TTC549 (cell line): ENCODE measurements around the gene PRKCE.

Experiments
- FAIRE-seq: peaks from 2 replicates; lab custom pipeline; 2012; peaks lifted over from hg19 to GRCh38; lab: Jason Lieb, UNC

PRKCE gene

DNA sequence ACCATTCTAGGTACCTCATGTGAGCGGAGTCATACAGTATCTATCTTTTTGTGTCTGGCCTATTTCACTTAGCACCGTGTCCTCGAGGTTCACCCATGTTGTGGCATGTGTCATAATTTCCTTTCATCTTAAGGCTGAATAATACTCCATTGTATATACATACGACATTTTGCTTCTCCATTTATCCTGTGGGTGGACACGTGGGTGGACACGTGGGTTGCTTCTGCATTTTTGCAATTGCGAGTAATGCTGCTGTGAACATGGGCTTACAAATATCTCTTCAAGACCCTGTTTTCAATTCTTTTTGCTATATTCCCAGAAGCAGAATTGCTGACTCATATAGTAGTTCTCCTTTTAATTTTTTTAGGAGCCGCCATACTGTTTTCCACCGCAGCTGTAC lies 402.1 kb downstream of the PRKCE start:
- no peak for FAIRE-seq

DNA sequence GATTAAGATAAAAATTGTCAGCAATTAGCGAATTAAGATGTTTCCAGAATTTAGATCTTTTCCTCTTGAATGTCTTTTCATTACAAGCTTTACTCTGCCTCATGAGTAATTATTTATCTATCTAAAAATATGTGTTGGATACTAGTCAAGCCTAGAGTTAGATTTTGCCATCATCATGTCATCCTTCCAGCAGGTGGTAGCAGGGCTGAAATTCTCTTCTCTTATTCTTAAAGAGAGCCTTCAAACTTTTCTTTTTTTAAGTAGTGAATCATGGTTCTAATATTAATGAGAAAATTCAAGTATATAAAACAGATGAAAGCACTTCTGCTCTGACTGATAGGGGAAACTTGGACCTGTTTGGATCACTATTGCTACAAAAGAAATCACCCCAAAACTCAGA lies 405.1 kb downstream of the PRKCE start:
- FAIRE-seq = no peak

DNA sequence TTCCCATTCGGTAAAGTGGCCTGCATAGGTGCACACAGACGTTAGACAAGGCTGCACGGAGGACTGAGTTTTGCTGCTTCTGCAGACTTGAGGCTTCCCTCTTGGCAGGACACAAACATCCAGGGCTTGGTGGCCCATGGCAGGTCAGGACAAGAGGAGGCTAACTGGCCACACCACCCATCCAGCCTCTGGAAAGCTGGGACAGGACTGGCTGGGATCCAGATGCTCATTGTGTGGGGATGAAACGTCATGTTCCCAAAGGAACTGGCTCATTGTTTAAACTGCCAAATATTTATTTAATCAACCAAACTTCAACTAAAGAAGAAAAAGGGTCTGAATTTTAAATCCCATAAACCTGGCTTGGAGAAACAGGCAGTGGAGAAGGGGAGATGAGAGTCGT lies 406.7 kb downstream of the PRKCE start:
- no peak for FAIRE-seq

DNA sequence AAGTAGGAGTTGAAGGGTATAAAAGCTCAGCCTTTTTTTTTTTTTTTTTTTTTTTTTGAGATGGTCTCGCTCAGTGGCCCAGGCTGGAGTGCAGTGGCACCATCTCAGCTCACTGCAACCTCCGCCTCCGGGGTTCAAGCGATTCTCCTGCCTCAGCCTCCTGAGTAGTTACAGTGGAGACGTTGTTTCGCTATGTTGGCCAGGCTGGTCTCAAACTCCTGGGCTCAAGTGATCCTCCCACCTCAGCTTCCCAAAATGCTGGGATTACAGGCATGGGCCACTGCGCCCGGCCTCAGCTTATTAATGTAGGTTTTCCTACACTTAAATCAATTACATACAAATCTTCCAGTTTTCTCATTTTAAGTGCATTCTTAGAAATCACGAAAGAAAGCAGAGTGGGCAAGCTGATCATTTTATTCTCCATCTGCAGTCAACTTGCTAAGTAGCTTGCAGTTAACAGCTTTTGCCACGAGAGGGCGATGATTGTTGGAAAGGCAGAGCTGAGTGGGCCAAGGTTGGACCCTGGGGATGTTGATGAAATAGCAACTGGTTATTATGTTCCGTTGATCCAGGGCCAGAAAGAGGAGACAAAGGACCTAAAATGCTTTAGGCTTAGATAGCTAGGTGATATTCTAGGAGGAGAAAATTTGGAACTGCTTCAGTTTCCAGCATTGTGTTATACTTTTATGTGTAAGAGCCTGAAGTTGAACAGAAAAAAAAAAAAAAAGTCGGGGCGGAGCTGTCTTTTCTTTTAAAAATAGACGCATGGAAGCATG lies 411.4 kb downstream of the PRKCE start:
- peak; percentile 42 for FAIRE-seq

DNA sequence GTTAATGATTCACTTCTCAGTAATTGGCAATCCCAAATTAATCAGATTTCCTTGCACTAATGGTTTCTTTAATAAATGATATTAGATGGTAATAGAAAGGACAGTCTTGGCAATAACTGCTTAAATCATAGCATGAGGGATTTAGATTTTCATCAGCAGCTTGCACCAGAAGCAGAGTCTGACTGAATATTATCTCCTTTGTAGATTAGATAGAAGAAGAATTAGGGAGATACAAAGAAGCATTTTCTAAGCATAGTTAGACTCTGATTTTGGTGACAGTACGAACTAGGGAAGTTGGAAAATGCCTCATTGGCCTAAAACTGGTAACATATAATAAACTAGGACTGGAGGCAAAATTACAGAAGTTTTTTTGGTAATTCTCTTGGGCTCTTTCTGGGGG lies 412.9 kb downstream of the PRKCE start:
- FAIRE-seq = no peak

DNA sequence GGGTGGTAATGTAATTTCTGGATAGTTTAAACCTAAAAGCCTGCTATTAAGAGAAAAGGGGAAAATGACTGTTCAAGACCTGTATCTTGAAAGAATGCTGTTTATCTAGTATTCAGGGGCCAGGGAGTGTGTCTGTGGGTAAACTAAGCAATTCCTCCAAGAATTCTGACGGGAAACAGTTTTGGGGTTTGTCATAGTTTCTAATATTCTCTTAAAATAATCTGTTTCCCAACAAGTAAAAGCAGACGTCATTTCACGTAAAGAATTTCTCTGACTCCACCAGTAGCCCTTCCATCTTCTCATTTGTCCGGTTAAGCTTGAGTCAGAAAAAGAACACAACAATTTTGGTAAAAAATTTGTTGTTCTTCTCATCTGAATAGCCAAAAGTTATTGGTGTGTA lies 413.7 kb downstream of the PRKCE start:
- FAIRE-seq = no peak

DNA sequence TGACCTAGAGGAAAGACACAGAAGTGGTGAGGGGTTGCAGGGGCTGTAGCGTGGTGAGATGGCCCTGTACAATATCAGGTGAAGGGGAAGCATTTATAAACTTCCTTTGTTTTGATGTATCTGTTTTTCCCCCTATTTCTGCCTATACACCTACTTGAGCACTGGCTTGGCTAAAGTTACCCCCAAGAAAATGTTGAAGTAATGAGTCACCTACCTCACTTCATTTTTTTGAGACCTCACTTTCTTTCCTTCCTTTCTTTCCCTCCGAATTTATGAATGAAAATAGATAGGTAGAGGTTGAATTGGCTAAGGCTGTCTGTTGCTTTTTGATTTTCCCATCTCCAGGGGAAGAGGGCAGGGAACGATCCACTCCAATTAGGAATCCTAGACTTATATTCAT lies 414.6 kb downstream of the PRKCE start:
- FAIRE-seq = no peak

DNA sequence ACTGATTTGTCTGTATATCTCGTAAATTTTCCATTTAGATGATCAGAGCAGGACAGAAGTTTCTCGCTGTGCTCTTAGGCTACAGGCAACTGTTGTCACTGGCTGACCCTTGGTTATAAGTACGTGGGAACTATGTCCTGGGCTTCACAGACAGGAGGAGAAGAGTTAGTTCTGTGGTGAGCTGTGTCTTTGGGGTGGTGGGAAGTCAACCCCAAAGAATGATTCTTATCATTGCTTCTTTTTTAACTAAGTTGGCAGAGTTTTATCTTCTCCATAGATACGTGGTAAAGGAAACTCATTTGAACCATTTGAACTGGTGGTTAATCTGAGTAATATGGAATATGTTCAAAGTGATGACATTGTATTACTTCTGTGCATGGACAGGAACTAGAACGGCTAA lies 415.1 kb downstream of the PRKCE start:
- no peak for FAIRE-seq

DNA sequence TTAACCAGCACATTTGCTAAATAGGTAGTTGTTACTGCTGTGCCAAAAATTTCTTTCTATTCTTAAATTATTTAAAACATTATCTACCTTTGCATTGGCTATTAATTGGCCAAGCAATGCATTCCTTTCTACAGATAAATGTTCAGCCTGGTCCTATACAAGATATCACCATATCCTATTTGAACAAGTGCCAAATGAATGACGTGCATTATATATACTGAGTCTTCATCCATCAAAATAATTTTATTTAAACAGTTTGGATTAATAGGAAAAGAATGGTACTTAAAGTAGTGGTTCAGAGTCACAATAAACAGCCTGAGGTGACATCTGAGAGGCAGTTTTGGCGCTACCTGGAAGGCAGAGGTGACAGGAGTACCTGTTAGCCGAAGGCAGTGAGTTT lies 415.6 kb downstream of the PRKCE start:
- FAIRE-seq = no peak

DNA sequence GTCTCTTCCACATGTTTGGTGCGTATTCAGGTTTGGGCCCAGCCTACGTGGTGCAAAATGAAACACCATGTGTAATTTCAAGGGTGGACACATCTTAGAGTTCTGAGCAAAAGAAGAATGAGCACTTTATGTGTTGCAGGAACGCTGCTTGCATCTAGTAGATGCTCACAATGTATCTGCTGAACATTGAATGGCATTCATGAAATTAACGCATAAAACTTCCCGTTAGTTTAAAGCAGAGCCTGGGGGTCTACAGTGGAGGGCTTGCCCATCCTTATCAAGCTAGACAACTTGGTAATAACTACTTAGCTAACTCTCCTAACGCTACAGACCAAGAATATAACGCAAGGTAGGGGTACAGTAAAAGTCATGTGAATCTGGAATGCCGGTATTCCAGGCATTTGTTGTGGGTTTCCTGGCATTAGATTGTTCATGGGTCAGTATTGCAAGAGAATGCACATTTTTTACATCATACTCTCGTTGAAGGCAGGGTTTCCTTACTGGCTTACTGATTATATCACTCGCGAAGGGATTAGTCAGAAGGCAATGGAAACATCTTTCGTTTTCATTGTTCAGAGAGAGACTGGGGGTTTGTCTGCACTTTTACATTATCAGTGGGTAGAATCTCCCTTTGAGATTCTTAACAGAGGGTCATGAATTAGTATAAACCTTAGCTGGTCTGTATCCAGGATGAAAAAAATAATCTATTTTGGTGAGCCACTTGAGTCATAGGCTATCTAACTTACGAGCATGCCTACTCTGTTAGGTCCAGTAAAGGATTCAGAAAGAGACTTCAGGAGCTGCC lies 416.2 kb downstream of the PRKCE start:
- FAIRE-seq = peak; percentile 51

DNA sequence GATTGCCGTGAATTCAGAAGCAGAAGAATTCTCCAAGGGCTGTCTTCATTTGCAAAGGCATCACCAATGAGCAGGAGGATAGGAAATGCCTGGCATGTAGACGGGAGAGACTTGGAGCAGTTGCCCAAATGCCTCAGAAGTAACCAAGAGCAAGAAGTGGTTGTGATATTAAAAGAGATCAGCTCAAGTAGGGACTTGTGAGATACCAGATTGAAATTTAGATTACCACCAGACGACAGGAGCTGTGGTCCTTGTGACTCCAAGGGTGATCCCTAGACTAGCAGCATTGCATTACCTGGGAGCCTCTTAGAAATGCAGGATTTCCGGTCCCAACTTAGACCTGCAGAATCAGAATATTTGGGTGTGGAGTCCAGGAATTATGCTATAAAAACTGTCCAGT lies 417.2 kb downstream of the PRKCE start:
- no peak for FAIRE-seq

DNA sequence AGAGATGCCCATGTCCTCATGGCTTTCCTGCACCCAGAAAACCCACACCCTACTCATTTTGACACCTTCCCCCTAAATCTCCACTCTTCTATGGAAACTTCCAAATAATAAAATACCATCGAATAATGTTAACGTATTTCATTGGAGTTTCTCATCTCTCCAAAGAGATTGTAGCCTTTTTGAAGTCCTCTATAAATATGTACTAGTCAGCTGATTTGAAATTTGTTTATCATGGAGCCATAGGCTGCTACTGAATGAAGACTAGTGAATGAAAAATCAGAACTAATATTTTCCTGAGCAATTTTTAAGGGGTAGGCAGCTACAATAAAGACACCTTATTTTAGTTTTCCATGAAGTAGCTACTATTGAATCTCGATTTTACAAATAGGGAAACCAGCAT lies 419.6 kb downstream of the PRKCE start:
- FAIRE-seq = no peak

DNA sequence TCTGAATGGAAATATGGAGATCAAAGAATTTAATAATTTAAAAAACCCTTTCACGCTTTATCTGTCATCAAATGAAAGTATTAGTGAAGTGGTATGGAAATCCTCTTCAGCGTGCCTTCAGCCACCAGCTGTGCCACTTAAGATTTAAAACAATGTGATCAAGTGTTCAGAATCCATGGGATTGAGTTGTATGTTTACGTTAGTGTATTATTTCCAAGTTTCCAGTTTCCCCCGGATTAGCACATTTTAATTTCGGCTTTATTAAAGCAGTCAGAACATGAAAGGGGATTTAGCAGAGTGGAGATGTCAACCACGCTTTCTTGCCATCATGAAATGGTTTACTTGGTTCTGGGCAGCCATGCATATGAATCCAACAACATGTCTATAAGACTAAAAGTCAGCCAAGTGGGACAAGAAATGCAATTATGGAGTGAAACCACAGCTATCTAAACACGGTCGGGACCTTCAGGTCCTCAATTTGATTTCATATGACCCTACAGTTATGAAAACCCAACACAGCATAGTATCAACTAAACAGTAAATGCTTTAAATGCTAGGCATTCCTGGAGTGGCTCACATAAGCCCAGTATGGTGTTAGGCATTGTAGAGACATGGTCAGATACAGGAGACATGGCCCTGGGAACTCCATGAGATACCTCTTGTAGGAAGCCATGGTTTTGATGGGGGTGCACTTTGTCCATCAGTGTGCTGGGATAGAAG lies 420.8 kb downstream of the PRKCE start:
- FAIRE-seq = no peak

DNA sequence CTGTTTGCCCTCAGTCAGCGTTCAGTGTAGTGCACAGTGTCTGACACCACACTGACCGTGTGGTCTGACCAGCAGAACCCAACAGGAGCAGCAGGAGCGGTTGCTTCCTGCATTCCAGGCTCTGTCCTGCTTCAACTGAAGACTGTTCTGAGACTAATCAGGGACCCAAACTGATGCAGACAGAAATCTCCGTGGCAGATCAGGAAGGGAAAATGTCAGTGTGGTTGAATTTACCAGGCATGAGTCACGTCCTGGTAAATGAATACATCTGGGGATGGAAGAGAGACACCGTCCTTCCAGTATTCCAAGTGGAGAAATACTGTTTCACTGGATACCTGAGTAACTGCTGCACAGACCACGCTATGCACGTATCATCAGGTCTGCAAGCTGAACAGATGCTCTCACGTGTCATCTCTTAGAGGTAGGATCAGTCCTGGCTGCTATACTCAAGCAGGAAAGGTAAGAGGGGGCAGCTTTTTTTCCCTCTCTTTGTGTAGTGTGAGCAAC lies 422.1 kb downstream of the PRKCE start:
- FAIRE-seq = no peak

DNA sequence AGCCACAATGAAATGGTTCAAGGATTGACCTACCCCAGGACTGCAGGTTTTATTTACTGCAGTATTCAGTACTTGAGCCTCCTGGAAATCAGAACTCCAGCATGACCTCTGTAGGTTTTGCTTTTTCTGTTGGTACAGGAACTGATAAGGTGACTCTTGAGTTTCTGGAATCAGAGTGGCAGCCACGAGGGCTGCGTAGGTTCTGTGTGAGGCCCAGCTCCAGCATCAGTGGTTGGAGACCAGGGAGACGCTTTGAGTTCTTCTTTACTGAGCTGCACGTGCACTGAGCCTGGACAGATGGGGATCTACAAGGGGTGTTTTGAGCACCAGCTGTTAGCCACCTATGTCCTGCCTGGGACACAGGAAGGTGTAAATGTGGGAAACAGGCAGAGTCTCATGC lies 423.0 kb downstream of the PRKCE start:
- FAIRE-seq = no peak

DNA sequence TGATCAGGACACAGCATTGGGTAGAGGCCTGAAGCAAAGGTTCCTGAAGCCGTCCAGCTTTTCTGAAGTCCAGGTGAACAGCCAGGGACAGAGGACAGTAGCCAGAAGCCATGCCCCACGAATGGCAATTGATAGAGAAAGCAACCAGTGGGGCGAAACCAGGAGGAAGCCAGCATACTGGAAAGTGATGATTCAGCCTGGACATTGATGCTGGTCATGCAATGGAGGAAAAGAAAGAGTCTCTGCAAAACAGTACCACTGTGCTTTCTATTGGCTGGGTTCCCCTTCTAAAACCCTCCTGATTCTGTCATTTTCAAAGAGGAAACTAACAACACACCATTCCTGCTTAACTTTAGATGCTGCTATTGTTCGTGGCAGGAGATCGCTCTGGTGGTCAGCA lies 424.4 kb downstream of the PRKCE start:
- no peak for FAIRE-seq

DNA sequence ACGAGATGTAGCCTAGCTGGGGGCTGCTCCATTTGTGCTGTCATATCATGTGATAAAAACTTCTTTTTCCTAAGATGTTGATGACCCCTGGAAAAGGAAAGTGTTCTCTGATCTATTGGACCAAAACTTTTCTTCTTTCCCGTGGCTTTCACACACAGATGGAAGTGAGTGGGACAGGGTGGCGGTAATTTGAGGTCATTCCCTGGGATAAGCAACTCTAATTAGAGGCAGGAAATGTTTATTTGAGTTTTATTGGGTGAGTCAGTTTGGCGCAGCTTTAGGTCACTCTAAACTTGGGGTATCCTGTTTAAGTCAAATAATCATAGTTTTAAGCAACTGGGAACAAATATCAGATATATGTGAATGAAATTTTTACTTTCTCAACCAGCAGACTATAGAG lies 424.8 kb downstream of the PRKCE start:
- no peak for FAIRE-seq

DNA sequence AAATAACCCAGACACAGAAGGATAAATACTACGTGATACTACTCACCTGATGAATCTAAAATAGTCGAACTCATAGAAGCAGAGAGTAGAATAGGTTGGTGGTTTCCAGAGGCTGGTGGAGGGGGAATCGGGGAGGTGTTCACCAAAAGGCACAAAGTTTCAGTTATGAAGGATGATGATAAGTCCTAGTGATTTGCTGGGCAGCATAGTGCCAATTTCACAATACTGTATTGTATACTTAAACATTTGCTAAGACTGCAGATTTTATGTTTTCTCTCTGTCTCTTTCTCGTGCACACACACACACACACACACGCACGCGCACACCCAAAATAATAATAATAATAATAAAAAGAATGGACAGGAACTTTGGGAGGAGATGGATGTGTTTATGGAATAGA lies 425.4 kb downstream of the PRKCE start:
- no peak for FAIRE-seq

DNA sequence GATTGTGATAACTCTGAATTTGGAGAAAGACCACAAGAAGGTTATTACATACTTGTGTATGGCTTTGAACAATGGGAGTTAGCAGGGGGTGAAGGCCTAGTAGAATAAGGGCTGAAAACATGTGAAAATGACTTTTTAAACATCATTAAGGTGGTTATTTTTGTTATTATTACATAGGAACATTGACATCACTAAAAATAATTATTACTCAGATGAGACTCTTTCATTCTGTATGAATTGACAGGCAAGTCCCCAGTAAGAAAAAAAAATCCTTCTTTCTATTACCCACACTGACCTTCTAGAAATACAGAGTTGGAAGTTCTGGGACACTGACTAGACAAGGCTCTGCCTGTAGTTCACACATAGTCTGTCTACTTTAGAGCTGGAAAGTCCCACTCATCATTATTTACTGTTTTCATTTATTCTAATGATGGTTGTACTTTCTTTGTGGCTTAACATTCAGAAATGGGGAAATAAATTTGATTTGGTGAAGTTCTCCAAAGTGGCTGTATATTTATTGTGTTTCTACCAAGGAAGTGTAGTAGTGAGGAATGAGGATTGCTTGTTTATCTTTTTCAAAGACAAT lies 426.1 kb downstream of the PRKCE start:
- FAIRE-seq = no peak

DNA sequence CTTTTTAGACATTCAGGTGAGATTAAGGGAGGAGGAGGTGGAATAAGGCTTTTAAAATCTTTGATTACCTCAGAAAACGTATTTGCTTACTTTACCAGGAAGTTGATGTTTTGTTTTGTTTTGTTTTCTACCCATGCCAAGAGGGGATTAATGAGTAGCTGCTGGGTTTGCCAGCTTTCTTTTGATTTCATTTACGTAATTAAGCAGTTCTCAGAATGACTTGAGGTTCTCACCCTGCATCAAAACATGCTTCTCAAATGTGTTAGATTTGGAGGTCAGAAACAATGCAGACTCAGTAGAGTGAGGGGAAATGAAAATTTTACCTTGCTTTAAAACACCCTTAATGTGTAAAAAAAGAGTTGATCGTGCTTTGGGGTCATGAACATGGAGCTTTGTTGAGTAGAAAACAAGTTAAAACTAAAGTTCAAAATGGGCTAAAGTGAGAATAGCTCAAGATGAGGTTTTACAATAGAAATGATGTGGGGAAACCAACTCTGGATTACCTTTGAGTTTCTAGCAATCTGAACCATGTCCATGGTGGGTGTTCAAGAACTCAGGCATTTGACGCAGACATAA lies 428.6 kb downstream of the PRKCE start:
- no peak for FAIRE-seq

DNA sequence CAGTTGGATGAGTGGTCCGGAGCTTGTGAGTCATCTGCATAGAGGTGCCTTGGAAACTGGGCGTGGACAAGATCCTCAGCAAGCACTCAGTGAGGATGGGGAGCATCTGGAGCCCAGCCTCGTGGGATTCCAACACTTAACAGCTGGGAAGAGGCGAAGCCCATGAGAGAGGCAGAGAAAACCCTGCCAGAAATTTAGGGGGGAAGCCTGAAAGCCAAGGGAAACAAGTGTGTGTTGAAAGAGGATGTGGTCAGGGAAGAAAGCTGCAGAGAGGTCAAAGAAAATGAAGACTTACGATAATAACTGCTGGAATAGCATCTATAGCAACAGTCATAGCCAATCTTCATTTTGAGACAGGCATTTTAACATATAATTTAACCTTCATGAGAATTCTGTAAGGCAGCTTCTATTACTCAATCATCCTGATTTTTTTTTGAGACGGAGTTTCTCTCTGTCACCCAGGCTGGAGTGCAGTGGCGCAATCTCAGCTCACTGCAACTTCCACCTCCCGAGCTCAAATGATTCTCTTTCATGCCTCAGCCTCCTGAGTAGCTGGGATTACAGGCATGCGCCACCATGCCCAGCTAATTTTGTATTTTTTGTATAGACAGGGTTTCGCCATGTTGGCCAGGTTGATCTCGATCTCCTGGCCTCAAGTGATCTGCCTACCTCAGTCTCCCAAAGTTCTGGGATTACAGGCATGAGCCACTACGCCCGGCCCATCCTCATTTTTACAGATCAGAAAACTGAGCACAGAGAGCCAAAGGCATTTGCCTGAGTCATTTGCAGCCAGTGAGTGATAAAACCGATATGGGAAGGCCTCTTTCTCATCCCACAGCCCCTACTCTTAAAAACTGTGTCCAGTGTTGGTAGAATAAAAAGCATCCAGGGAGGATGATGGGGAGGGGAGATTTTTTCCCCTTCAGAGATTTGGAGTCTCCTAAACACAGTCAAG lies 431.3 kb downstream of the PRKCE start:
- FAIRE-seq = no peak
